IMR-90 (cell line): ENCODE data around the gene MAN2A1. TPM values are rescaled to one million over a fixed set of nuclear protein-coding genes. Genes with fewer than 3 reads are reported as not detected.
A peak's percentile ranks its signal among the peaks of the same experiment; 100 is the strongest.

Experiments used
- ATAC-seq: fragments of 200-7000 bp; cut with Tn5 transposase; 2 replicates; pipeline ENCODE4 v1.9.1; 2020; ENCODE audit warnings: low read depth, mild to moderate bottlenecking, moderate library complexity
- BruUV-seq: library from RNA; stranded (reverse); fragments of 400-500 nt; replicated peaks from 2 replicates; lab custom pipeline; 2021; lab: Mats Ljungman, UMichigan
- CTCF ChIA-PET: fragments of 300-600 bp; formaldehyde crosslinking; extraction: SDS; loops from one replicate; lab custom pipeline; 2021; ENCODE audit warnings: antibody characterized with exemption; lab: Yijun Ruan, JAX
- POLR2A ChIA-PET: fragments of 300-600 bp; sonication (Branson Sonifier 250); formaldehyde crosslinking; loops from one replicate; lab custom pipeline; 2022; ENCODE audit warnings: antibody characterized with exemption; ENCODE audit not compliant: unreplicated experiment; lab: Charles Lee
- DNase-seq: peaks from one replicate; pipeline ENCODE4 v3.0.0; 2013
- H2AFZ ChIP-seq: replicated peaks from 2 replicates; pipeline ENCODE3; 2013; ENCODE audit warnings: low read length, mild to moderate bottlenecking; ENCODE audit not compliant: poor library complexity
- H2AK5ac ChIP-seq: 2 replicates; pipeline ENCODE4 v1.6.1; 2013; ENCODE audit warnings: low read depth, low read length, inconsistent platforms
- H2AK9ac ChIP-seq: replicated peaks from 2 replicates; pipeline ENCODE3; 2013; ENCODE audit warnings: mild to moderate bottlenecking, low read depth, low read length, moderate library complexity; ENCODE audit not compliant: poor library complexity
- H2BK120ac ChIP-seq: 2 replicates; pipeline ENCODE4 v1.6.1; 2013; ENCODE audit warnings: low read depth, low read length, inconsistent platforms
- H2BK15ac ChIP-seq: 3 replicates; pipeline ENCODE4 v1.6.1; 2013; ENCODE audit warnings: low read depth, low read length, inconsistent platforms
- H2BK20ac ChIP-seq: 2 replicates; pipeline ENCODE4 v1.6.1; 2013; ENCODE audit warnings: low read depth, mild to moderate bottlenecking, inconsistent platforms, low read length, moderate library complexity
- H2BK5ac ChIP-seq: 2 replicates; pipeline ENCODE4 v1.6.1; 2013; ENCODE audit warnings: mild to moderate bottlenecking, low read depth, low read length, inconsistent platforms; ENCODE audit not compliant: poor library complexity, severe bottlenecking
- H3K14ac ChIP-seq: replicated peaks from 2 replicates; pipeline ENCODE4 v1.6.1; 2013; ENCODE audit warnings: low read depth, low read length, inconsistent platforms
- H3K18ac ChIP-seq: 2 replicates; pipeline ENCODE4 v1.6.1; 2013; ENCODE audit warnings: low read depth, low read length, control low read depth
- H3K23ac ChIP-seq: 2 replicates; pipeline ENCODE4 v1.6.1; 2013; ENCODE audit warnings: low read depth, low read length, inconsistent platforms
- H3K27ac ChIP-seq: 2 replicates; pipeline ENCODE4 v1.5.1; 2013; ENCODE audit warnings: mild to moderate bottlenecking, control low read depth, low read length; ENCODE audit not compliant: insufficient read depth
- H3K27me3 ChIP-seq: 2 replicates; pipeline ENCODE4 v1.6.1; 2013; ENCODE audit warnings: low read length; ENCODE audit not compliant: control insufficient read depth, insufficient read depth
- H3K36me3 ChIP-seq: 2 replicates; pipeline ENCODE4 v1.6.1; 2013; ENCODE audit warnings: low read length, mixed read lengths; ENCODE audit not compliant: control insufficient read depth, insufficient read depth
- H3K4ac ChIP-seq: 2 replicates; pipeline ENCODE4 v1.6.1; 2013; ENCODE audit warnings: low read depth, low read length, inconsistent platforms
- H3K4me1 ChIP-seq: 2 replicates; pipeline ENCODE4 v1.6.1; 2013; ENCODE audit warnings: low read length, mixed read lengths; ENCODE audit not compliant: control insufficient read depth, insufficient read depth
- H3K4me2 ChIP-seq: 2 replicates; pipeline ENCODE4 v1.6.1; 2013; ENCODE audit warnings: low read depth, mild to moderate bottlenecking, control low read depth, low read length, moderate library complexity
- H3K4me3 ChIP-seq: 2 replicates; pipeline ENCODE4 v1.5.1; 2013; ENCODE audit warnings: low read depth, mild to moderate bottlenecking, control low read depth, low read length, moderate library complexity; ENCODE audit not compliant: insufficient read depth
- H3K56ac ChIP-seq: 2 replicates; pipeline ENCODE4 v1.6.1; 2013; ENCODE audit warnings: low read length, inconsistent platforms; ENCODE audit not compliant: insufficient read depth; ENCODE audit errors: extremely low read depth
- H3K79me1 ChIP-seq, 2 experiments: 2 replicates each; pipeline ENCODE4 v1.6.1; 2013; ENCODE audit warnings: low read length in 2 of 2, inconsistent platforms in 1 of 2, low read depth in 1 of 2
- H3K9ac ChIP-seq: 2 replicates; pipeline ENCODE4 v1.6.1; 2013; ENCODE audit warnings: low read depth, low read length, control low read depth
- H3K9me1 ChIP-seq: 2 replicates; pipeline ENCODE4 v1.6.1; 2013; ENCODE audit warnings: low read length, inconsistent platforms; ENCODE audit not compliant: insufficient read depth
- H3K9me3 ChIP-seq: 2 replicates; pipeline ENCODE4 v1.6.1; 2013; ENCODE audit warnings: low read length; ENCODE audit not compliant: control insufficient read depth, insufficient read depth
- H4K20me1 ChIP-seq: 2 replicates; pipeline ENCODE4 v1.6.1; 2013; ENCODE audit warnings: low read length, inconsistent platforms; ENCODE audit not compliant: insufficient read depth
- H4K5ac ChIP-seq: 2 replicates; pipeline ENCODE4 v1.6.1; 2013; ENCODE audit warnings: mild to moderate bottlenecking, low read depth, low read length, control low read depth
- H4K8ac ChIP-seq, 2 experiments: 2 replicates each; pipeline ENCODE4 v1.6.1; 2013; ENCODE audit warnings: low read depth in 2 of 2, low read length in 2 of 2, control low read depth in 1 of 2, inconsistent platforms in 1 of 2
- H4K91ac ChIP-seq: 2 replicates; pipeline ENCODE4 v1.6.1; 2013; ENCODE audit warnings: low read depth, low read length, inconsistent platforms; ENCODE audit not compliant: insufficient read depth
- BHLHE40 ChIP-seq: fragments of 150-350 bp; IDR thresholded peaks from 2 replicates; pipeline ENCODE4 v1.6.1; 2016; ENCODE audit warnings: mild to moderate bottlenecking, low read depth, low read length
- CEBPB ChIP-seq: IDR thresholded peaks from 2 replicates; pipeline ENCODE4 v1.6.1; 2012; ENCODE audit warnings: low read depth, low read length, improper control_type of control experiment
- MAZ ChIP-seq: IDR thresholded peaks from 2 replicates; pipeline ENCODE4 v1.6.1; 2012; ENCODE audit warnings: low read depth, mild to moderate bottlenecking, low read length, improper control_type of control experiment, moderate library complexity, borderline replicate concordance
- NFE2L2 ChIP-seq: fragments of 150-350 bp; IDR thresholded peaks from 2 replicates; pipeline ENCODE4 v1.6.1; 2016; ENCODE audit warnings: low read depth, mild to moderate bottlenecking, low read length
- WGBS, 2 experiments: methylation state at CpG; one replicate each; pipeline versions ENCODE4 v1.1.5 to v1.1.7; 2013; ENCODE audit warnings: missing lambda C conversion rate in 2 of 2; ENCODE audit not compliant: insufficient read length in 1 of 2; ENCODE audit errors: extremely low coverage in 2 of 2; 5-methylcytosine and 5-hydroxymethylcytosine counted together
- dilution Hi-C: fragments of 300-500 bp; cut with HindIII; formaldehyde crosslinking; loops from one replicate; pipeline ENCODE4 v1.14.3; 2018; ENCODE audit warnings: low sequenced_read_pairs; ENCODE audit not compliant: unreplicated experiment
- in situ Hi-C: fragments of 300-500 bp; cut with MboI; formaldehyde crosslinking; loops from 3 replicates; pipeline ENCODE4 v1.14.3; 2019; ENCODE audit warnings: low sequenced_read_pairs, inconsistent platforms, mixed read lengths
- intact Hi-C: fragments of 100-400 bp; cut with micrococcal nuclease; formaldehyde crosslinking; loops from 2 replicates; pipeline ENCODE4 v1.10.0; 2022
- polyA plus RNA-seq, 3 experiments: library from polyadenylated mRNA; depleted of rRNA; stranded (reverse); fragments of >200 nt; gene quantifications; 2 replicates each; pipeline ENCODE4 v1.2.3, GENCODE V29; 2012; ENCODE audit warnings: low replicate concordance in 1 of 3
- total RNA-seq: library from RNA; depleted of rRNA; stranded (reverse); fragments of >200 nt; gene quantifications from 2 replicates; pipeline ENCODE4 v1.2.3, GENCODE V29; 2012
- TF ChIP-seq, protein P1 (sequence below): fragments of 150-350 bp; IDR thresholded peaks from 2 replicates; pipeline ENCODE4 v1.6.1; 2016; ENCODE audit warnings: low read depth, mild to moderate bottlenecking, low read length, moderate library complexity, borderline replicate concordance

MAN2A1 gene
- total and polyA plus RNA-seq, 2 of the 4 experiments (the other 2 are of a cell fraction), result 16.4 to 29.6 TPM

DNA sequence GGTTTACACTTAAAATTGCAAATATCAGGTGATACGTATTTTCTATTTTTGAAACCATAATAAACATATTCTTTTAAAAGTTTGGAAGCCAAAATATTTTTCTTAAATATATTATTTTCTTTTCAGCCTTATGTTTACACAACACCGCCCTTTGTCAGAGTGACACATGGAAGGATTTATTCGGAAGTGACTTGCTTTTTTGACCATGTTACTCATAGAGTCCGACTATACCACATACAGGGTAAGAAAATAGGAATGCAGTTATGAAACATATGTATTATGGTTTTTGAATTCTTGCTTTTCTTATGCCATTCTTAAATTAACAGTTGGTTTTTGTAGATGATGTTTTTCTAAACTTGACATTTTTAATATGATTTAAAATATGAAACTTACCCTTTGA, 133.9 kb downstream of the MAN2A1 start:
- H3K23ac ChIP-seq, result no peak overlapping the region
- no peaks in the 10 kb centered on the region; the same call in 1 of the 2 replicates for H3K4me1 ChIP-seq
- H4K5ac ChIP-seq, result no peak overlapping the region
- intact Hi-C loops (no loop called here), dilution Hi-C loops (no loop called here), in situ Hi-C loops (no loop called here)
- DNase-seq (peak; percentile 67), ATAC-seq (peak; percentile 67)
- no CpG with 5 or more reads among the region's 4 CpGs for WGBS, 2 experiments
- no peak overlapping the region for H3K4me2 ChIP-seq
- H2BK20ac ChIP-seq, result no peak overlapping the region
- H2AFZ ChIP-seq, result no peak overlapping the region
- no peak overlapping the region for H2BK15ac ChIP-seq
- H3K56ac ChIP-seq, result no peak overlapping the region
- no peaks in the 10 kb centered on the region for H3K9me3 ChIP-seq
- no TSS peak for BruUV-seq
- H4K91ac ChIP-seq, result no peak overlapping the region
- H3K4ac ChIP-seq, result no peak overlapping the region
- no peak overlapping the region for H3K27ac ChIP-seq
- TF ChIP-seq CEBPB, result peak; percentile 32; the same call in 1 of the 2 replicates
- no peak for TF ChIP-seq BHLHE40
- TF ChIP-seq MAZ, result no peak
- TF ChIP-seq, protein P1, sequence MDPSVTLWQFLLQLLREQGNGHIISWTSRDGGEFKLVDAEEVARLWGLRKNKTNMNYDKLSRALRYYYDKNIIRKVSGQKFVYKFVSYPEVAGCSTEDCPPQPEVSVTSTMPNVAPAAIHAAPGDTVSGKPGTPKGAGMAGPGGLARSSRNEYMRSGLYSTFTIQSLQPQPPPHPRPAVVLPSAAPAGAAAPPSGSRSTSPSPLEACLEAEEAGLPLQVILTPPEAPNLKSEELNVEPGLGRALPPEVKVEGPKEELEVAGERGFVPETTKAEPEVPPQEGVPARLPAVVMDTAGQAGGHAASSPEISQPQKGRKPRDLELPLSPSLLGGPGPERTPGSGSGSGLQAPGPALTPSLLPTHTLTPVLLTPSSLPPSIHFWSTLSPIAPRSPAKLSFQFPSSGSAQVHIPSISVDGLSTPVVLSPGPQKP, result no peak
- TF ChIP-seq NFE2L2, result peak; percentile 70
- no peak overlapping the region for H3K18ac ChIP-seq
- H3K4me3 ChIP-seq, result no peak overlapping the region
- H2AK9ac ChIP-seq, result no peak overlapping the region
- POLR2A ChIA-PET, result no interaction called here
- no peaks in the 10 kb centered on the region for H3K79me1 ChIP-seq
- no peaks in the 10 kb centered on the region for H4K20me1 ChIP-seq
- H3K9me1 ChIP-seq, result no peaks in the 10 kb centered on the region
- H2BK5ac ChIP-seq, result peak overlapping the region; percentile 18
- CTCF ChIA-PET, result interaction anchor here (0.8 to 1.0 kb wide), 3 partner anchors 15 to 38 kb away, joined by 3 read pairs; no protein-coding TSS in a partner anchor
- no peaks in the 10 kb centered on the region for H3K27me3 ChIP-seq
- no peak overlapping the region for H3K9ac ChIP-seq
- no peak overlapping the region for H4K8ac ChIP-seq
- no peak overlapping the region for H2AK5ac ChIP-seq
- no peak overlapping the region for H3K14ac ChIP-seq
- peaks cover 4% of the 10 kb centered on the region for H3K36me3 ChIP-seq
- no peak overlapping the region for H2BK120ac ChIP-seq
